ENCODE measurements around the gene PLCZ1. TPM values are rescaled to one million over a fixed set of nuclear protein-coding genes. Genes with fewer than 3 reads are reported as not detected.

The PLCZ1 gene
- total RNA-seq, 4 donors from 2014 or later: not detected

GRCh38 chr12:18634382-18634781, 103.4 kb downstream of the PLCZ1 start:
- Histone ChIP-seq H3K4me1 (no peaks in the 10 kb centered on the region), H3K9me3 (no peaks in the 10 kb centered on the region), H3K4me3 (no peak overlapping the region), H3K27me3 (no peaks in the 10 kb centered on the region), H3K27ac (no peak overlapping the region), H3K36me3 (no peaks in the 10 kb centered on the region)
- DNase-seq (ENCODE audit: low spot score in 2 of 2): no peak
- WGBS, 2 donors: 67 to 89% methylated on average over 4 of the region's 4 CpGs
- TF ChIP-seq EP300 (IDR thresholded peaks at IDR 0.05) (no peak), CTCF (IDR thresholded peaks at IDR 0.05) (no peak), POLR2A (IDR thresholded peaks at IDR 0.05) (no peak)

Other genes starting within 250 kb of the PLCZ1 start
- gene CAPZA3, start 107 bp upstream of the PLCZ1 start, total RNA-seq: not detected